ENCODE measurements around the gene LCN6. TPM values are rescaled to one million over a fixed set of nuclear protein-coding genes. Genes with fewer than 3 reads are reported as not detected.

The LCN6 gene
- total and polyA plus RNA-seq, 11 donors: 0.81 to 101 (median 18.4) TPM

DNA sequence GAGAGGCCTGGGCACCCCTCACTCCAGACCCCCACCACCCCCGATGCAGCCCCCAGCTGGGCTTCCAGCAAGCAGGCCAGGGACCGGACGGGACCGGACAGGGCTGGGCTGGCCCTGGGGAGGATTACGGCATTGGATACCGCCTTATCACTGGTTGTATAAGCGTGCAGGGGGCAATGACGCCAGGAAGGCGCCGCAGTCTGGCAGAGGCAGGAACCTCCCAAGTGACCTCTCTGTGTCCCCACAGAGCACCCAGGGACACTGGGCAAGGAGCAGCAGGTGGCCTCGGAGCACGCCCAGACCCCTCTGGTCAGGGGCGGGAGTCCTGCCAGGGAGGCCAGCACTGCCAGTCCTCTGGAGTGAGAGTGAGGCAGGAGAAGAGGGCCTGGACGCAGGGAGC, 16.7 kb upstream of the LCN6 start:
- peak in 3 of 5 donors; percentile 20 to 66 (median 55) for DNase-seq
- no peak overlapping the region for H3K4me3 ChIP-seq
- peak; percentile 40 to 80 (median 52) for ATAC-seq
- peak overlapping the region in 5 of 12 donors; percentile 18 to 65 (median 41) for H3K27ac ChIP-seq
- TF ChIP-seq, protein P1, sequence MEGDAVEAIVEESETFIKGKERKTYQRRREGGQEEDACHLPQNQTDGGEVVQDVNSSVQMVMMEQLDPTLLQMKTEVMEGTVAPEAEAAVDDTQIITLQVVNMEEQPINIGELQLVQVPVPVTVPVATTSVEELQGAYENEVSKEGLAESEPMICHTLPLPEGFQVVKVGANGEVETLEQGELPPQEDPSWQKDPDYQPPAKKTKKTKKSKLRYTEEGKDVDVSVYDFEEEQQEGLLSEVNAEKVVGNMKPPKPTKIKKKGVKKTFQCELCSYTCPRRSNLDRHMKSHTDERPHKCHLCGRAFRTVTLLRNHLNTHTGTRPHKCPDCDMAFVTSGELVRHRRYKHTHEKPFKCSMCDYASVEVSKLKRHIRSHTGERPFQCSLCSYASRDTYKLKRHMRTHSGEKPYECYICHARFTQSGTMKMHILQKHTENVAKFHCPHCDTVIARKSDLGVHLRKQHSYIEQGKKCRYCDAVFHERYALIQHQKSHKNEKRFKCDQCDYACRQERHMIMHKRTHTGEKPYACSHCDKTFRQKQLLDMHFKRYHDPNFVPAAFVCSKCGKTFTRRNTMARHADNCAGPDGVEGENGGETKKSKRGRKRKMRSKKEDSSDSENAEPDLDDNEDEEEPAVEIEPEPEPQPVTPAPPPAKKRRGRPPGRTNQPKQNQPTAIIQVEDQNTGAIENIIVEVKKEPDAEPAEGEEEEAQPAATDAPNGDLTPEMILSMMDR (IDR thresholded peaks at IDR 0.05): no peak
- no peak for TF ChIP-seq POLR2A (IDR thresholded peaks at IDR 0.05)
- WGBS, 4 donors: 71 to 98% (median 82%) methylated on average over 6 to 14 of the region's 14 CpGs
- no peaks in the 10 kb centered on the region for H3K36me3 ChIP-seq
- intact Hi-C loops (cut with DNase I): no loop called here
- H3K27me3 ChIP-seq: peaks cover 0 to 7% (median 3%) of the 10 kb centered on the region in 9 donors
- H3K4me1 ChIP-seq: peaks cover 0 to 16% (median 2%) of the 10 kb centered on the region in 12 donors
- no peaks in the 10 kb centered on the region for H3K9me3 ChIP-seq

DNA sequence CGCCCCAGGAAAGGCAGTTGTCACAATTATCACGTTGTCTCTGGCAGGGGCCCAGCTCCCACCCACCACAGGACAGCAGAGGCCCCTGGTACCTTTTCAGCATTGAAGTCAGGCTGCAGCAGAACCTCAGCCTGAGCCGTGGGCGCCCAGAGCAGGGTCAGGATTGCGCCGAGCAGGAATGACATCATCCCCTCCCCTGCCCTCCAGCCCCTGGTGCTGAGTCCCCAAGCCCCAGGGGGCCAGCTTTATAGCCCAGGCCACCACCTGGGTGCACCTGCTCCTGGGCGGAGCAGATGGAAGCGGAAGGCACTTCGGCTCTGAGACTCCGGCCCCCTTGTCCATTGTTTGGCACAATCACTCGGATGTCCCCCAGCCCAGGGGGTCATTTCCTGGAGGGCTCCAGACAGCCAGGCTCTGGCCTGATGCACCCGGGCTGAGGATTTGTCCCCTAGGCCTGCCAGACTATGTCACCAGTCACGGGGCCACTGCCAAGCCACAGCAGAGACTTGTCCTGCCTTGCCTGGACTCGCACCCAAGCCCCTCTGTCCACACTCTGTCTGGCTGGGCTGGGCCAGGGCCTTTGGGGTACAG, 16.1 kb upstream of the LCN6 start, which contains the start of gene LCN15:
LCN15 (minus strand) TSS at position 218 of the 591 bp plus-strand sequence; CDS start at position 188, 30 bp downstream.
- H3K9me3 ChIP-seq: no peaks in the 10 kb centered on the region
- 65 to 81% (median 69%) methylated on average over 9 to 14 of the region's 14 CpGs for WGBS, 4 donors
- TF ChIP-seq, protein P1 (IDR thresholded peaks at IDR 0.05): no peak
- no peak for TF ChIP-seq POLR2A (IDR thresholded peaks at IDR 0.05)
- H3K4me1 ChIP-seq: peaks cover 0 to 16% (median 2%) of the 10 kb centered on the region in 12 donors
- DNase-seq (peak in 1 of 5 donors; percentile 51), ATAC-seq (peak in 3 of 4 donors; percentile 5 to 26 (median 8))
- H3K4me3 ChIP-seq: no peak within 1 kb of the TSS
- peak within 1 kb of the TSS in 5 of 12 donors; percentile 18 to 65 (median 41) for H3K27ac ChIP-seq
- H3K36me3 ChIP-seq: no peaks in the 10 kb centered on the region
- peaks cover 0 to 7% (median 3%) of the 10 kb centered on the region in 9 donors for H3K27me3 ChIP-seq
- intact Hi-C loops (cut with DNase I): no loop called here

GRCh38 chr9:136763649-136764035, 15.3 kb upstream of the LCN6 start:
- H3K27ac ChIP-seq: peak overlapping the region in 1 of 12 donors; percentile 53
- intact Hi-C loops (cut with DNase I): no loop called here

More at GRCh38 chr9:136763649-136764035, 15.3 kb upstream of the LCN6 start:
- Histone ChIP-seq H3K4me1 (peaks cover 0 to 16% (median 2%) of the 10 kb centered on the region in 12 donors), H3K4me3 (no peak overlapping the region), H3K27me3 (peaks cover 0 to 7% (median 3%) of the 10 kb centered on the region in 9 donors), H3K36me3 (no peaks in the 10 kb centered on the region), H3K9me3 (no peaks in the 10 kb centered on the region)
- DNase-seq (peak in 1 of 5 donors; percentile 59), ATAC-seq (no peak)
- TF ChIP-seq POLR2A (IDR thresholded peaks at IDR 0.05): no peak
- TF ChIP-seq, protein P1 (IDR thresholded peaks at IDR 0.05): no peak
- WGBS, 4 donors: 85 to 91% (median 89%) methylated on average over 8 to 14 of the region's 14 CpGs
